Ovary (tissue), 9 donors: Measurements from ENCODE around the gene AFAP1. TPM values are rescaled to one million over a fixed set of nuclear protein-coding genes. Genes with fewer than 3 reads are reported as not detected.

Experiments used
- DNase-seq, 5 donors: peaks; one replicate each; pipeline ENCODE4 v3.0.0-alpha.2; 2019 to 2020
- H3K27ac ChIP-seq, 2 donors: fragments of 200-600 bp; one replicate each; pipeline versions ENCODE4 v1.5.1 to v1.8.0; 2019 to 2022
- H3K27me3 ChIP-seq: fragments of 200-600 bp; one replicate; pipeline ENCODE4 v1.8.0; 2022
- H3K36me3 ChIP-seq: fragments of 200-600 bp; sonication (generic); one replicate; pipeline ENCODE4 v1.5.1; 2019
- H3K4me1 ChIP-seq: one replicate; pipeline ENCODE4 v1.8.1; 2013; ENCODE audit warnings: mild to moderate bottlenecking, moderate library complexity; ENCODE audit not compliant: insufficient read depth
- H3K4me3 ChIP-seq: fragments of 200-600 bp; sonication (generic); one replicate; pipeline ENCODE4 v1.5.1; 2017
- H3K9me3 ChIP-seq, 2 donors: fragments of 200-600 bp in 1 of 2; sonication (generic) in 1 of 2; one replicate each; pipeline versions ENCODE4 v1.5.1 to v1.8.1; 2013 to 2019; ENCODE audit warnings: mild to moderate bottlenecking in 1 of 2, moderate library complexity in 1 of 2
- EP300 ChIP-seq: sonication (generic); formaldehyde crosslinking; IDR thresholded peaks from one replicate; pipeline ENCODE4 v1.6.1; 2017; ENCODE audit warnings: antibody characterized with exemption
- POLR2A ChIP-seq: fragments of 450-650 bp; IDR thresholded peaks from one replicate; pipeline ENCODE4 v1.6.1; 2017; ENCODE audit warnings: antibody characterized with exemption, mild to moderate bottlenecking, moderate library complexity
- WGBS, 3 donors: extraction: QIAGEN DNeasy Blood & Tissue Kit in 1 of 3; methylation state at CpG; one replicate each; pipeline versions ENCODE4 v1.1.5 to v1.1.7; 2013 to 2017; 5-methylcytosine and 5-hydroxymethylcytosine counted together
- intact Hi-C, 4 donors: fragments of 100-400 bp; cut with DNase I; formaldehyde crosslinking; loops; one replicate each; pipeline versions ENCODE4 v1.11.0 to v1.15.1; 2022 to 2023
- polyA plus RNA-seq, 2 donors: library from polyadenylated mRNA; stranded (reverse); fragments of 200-250 nt in 1 of 2; fragments of 350-450 nt in 1 of 2; fragmentation: Illumina TruSeq in 1 of 2; extraction: RNeasy Lipid Tissue Mini Kit (QIAGEN cat#74804) in 1 of 2; gene quantifications; one replicate each; pipeline ENCODE4 v1.2.3, GENCODE V29; 2013 to 2014
- total RNA-seq, 7 donors: library from RNA; depleted of rRNA in 2 of 7; stranded (reverse); fragments of >200 nt in 2 of 7; fragmentation: NEBNext Ultra II Directional in 3 of 7; extraction: Animal tissue kit (Norgen Biotek cat#: 25700) in 3 of 7; gene quantifications; one replicate each; pipeline versions ENCODE4 v1.1.0 to v1.2.4, GENCODE V29; 2016 to 2023
- TF ChIP-seq, protein P1 (sequence below), 3 donors: fragments of 450-650 bp in 2 of 3; fragments of 200-600 bp in 1 of 3; IDR thresholded peaks; one replicate each; pipeline versions ENCODE4 v1.5.1 to v1.8.0; 2016 to 2022; ENCODE audit warnings: antibody characterized with exemption in 3 of 3, mild to moderate bottlenecking in 1 of 3
- donor health status: DM: no; HTN: no; CAD: no; lungs with moderate emphysema.
- donor health status: DM: no; HTN: no; CAD: no.
- donor health status: Bipolar disorder and iron deficiency.
- donor health status: DM: yes; HTN: yes; CAD: no.
- donor health status: DM: no; HTN: no; CAD: no.
- donor health status: DM: yes; HTN: yes; CAD: no.

Gene AFAP1
- total and polyA plus RNA-seq, 9 donors = 8.6 to 42.3 (median 23.0) TPM

DNA sequence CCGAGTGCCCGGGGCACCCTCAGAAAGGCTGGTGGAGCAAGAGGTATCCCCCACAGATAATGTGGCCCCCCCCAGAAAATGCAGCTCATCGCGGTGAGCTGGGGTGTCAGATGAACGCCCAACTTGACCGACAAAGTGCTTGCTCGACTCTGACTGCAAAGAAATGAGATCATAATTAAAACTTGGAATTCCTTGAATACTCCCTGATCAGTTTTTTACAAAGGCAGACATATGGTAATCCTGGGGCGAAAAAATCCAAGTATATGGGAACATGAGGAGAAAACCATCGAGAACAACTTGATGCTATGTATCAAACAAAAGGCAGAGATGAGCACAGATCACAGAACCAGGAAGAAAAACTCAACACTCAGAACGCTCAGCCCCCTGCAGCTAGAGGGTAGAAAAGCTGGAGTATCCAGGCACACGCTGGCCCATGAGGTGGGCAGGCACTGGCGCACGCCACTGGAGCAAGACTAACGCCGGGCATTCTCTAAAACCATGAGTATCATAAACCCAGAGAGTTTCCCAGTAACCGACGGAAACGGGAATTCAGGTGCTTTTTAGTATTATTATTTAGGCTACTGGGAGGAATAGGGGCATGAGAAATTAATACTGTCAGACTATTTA lies 127.3 kb downstream of the AFAP1 start:
- Histone ChIP-seq H3K36me3 (no peaks in the 10 kb centered on the region), H3K4me3 (peak overlapping the region; percentile 2), H3K4me1 (peaks cover 8% of the 10 kb centered on the region), H3K9me3 (no peaks in the 10 kb centered on the region), H3K27me3 (no peaks in the 10 kb centered on the region), H3K27ac (peak overlapping the region; percentile 76 to 79)
- WGBS, 3 donors = 31 to 47% (median 44%) methylated on average over 18 of the region's 18 CpGs
- intact Hi-C loops = no loop called here
- TF ChIP-seq, protein P1, sequence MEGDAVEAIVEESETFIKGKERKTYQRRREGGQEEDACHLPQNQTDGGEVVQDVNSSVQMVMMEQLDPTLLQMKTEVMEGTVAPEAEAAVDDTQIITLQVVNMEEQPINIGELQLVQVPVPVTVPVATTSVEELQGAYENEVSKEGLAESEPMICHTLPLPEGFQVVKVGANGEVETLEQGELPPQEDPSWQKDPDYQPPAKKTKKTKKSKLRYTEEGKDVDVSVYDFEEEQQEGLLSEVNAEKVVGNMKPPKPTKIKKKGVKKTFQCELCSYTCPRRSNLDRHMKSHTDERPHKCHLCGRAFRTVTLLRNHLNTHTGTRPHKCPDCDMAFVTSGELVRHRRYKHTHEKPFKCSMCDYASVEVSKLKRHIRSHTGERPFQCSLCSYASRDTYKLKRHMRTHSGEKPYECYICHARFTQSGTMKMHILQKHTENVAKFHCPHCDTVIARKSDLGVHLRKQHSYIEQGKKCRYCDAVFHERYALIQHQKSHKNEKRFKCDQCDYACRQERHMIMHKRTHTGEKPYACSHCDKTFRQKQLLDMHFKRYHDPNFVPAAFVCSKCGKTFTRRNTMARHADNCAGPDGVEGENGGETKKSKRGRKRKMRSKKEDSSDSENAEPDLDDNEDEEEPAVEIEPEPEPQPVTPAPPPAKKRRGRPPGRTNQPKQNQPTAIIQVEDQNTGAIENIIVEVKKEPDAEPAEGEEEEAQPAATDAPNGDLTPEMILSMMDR (IDR thresholded peaks at IDR 0.05) = no peak
- no peak for TF ChIP-seq EP300
- TF ChIP-seq POLR2A = no peak
- DNase-seq = no peak

DNA sequence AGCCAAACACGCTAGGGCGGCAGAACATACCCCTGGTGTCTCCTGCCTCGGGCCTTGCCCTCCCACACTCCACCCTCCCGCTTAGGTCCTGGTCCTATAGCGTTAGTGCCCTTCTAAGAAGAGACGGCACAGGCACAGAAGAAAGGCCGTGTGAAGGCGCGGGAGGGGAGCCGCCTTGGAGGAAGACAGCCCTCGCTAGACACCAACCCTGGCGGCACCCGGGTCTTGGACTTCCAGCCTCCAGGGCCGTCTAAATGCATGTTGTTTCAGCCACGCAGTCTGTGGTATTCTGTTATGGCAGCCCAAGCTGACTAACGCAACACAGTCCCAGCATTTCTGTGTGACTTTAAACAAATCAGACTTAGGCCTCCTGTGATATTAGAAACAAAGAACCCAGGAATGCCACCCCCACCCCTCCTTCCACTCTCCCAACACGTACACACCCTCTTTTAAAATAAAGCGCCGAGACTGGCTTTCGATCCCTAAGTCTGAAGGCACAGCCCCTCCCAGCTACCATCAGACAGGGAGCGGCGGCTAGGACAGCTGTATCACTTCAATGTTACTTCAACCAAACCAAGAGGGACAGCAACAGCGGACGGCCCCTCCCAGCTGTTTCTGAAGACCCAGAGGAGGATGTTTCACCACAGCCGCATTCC lies 128.0 kb downstream of the AFAP1 start:
- TF ChIP-seq POLR2A (no peak), EP300 (no peak)
- TF ChIP-seq, protein P1 (IDR thresholded peaks at IDR 0.05) = no peak
- intact Hi-C loops = no loop called here
- no peaks in the 10 kb centered on the region for H3K9me3 ChIP-seq
- WGBS, 3 donors = 20 to 31% (median 21%) methylated on average over 25 of the region's 25 CpGs
- peaks cover 11% of the 10 kb centered on the region for H3K4me1 ChIP-seq
- DNase-seq = peak; percentile 63 to 73 (median 67)
- no peaks in the 10 kb centered on the region for H3K36me3 ChIP-seq
- peak overlapping the region; percentile 76 to 79 for H3K27ac ChIP-seq
- H3K27me3 ChIP-seq = no peaks in the 10 kb centered on the region
- H3K4me3 ChIP-seq = peak overlapping the region; percentile 2

DNA sequence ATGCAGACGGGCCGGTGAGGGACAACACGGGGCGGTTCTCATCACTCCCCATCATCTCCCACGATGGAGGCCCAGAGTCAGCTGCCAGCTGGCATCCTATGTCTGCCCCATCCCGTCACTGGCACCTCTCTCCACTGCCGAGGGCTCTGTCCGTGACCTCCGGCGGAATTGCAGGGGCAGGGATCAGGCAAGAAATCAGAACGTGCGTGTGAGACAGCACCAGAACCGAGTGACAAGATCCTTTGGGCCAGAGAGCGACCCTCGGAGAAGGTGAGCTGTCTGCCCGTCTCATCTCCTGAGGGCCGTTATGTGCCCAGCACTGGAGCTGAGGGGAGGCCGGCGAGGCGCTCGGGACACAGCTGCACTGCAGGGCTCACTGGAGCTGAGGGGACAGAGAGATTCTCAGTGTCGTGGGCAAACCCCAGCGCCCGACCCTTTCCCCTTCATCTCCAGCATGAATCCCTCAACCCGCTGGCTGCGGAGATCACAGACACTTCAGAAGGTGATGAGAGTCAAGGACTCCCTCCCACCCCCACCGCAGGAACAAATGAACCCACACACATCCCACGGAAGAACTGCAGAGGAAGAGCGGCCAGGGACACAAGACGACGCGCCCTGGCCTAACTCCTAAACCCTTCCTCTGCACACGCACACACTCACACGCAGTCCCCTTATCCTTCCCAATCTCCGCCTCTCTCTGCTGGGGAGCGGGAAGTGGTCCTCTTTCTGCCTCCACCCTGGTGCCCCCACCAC lies 128.7 kb downstream of the AFAP1 start:
- no peak for TF ChIP-seq POLR2A
- TF ChIP-seq, protein P1 (IDR thresholded peaks at IDR 0.05) = no peak
- H3K27me3 ChIP-seq = no peaks in the 10 kb centered on the region
- WGBS, 3 donors = 65 to 71% (median 70%) methylated on average over 36 of the region's 36 CpGs
- H3K9me3 ChIP-seq = no peaks in the 10 kb centered on the region
- no peak overlapping the region for H3K4me3 ChIP-seq
- H3K27ac ChIP-seq = peak overlapping the region; percentile 76 to 79
- peaks cover 14% of the 10 kb centered on the region for H3K4me1 ChIP-seq
- intact Hi-C loops = no loop called here
- DNase-seq = peak in 1 of 5 donors; percentile 56
- H3K36me3 ChIP-seq = no peaks in the 10 kb centered on the region

DNA sequence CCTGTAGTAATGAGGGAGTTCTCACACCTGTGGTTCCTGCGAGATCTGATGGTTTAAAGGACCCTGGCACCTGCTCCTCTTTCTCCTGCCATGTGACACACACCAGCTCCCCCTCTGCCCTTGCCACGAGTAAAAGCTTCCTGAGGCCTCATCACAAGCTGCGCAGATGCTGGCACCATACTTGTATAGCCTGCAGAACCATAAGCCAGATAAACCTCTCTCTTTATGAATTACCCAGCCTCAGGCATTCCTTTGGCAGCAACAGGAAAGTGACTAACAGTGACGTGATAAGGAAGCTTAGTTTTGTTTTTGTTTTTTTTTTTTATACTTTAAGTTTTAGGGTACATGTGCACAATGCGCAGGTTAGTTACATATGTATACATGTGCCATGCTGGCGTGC lies 130.9 kb downstream of the AFAP1 start:
- TF ChIP-seq, protein P1 (IDR thresholded peaks at IDR 0.05) = no peak
- TF ChIP-seq EP300 (no peak), POLR2A (no peak)
- Histone ChIP-seq H3K27ac (no peak overlapping the region), H3K4me1 (peaks cover 14% of the 10 kb centered on the region), H3K4me3 (no peak overlapping the region), H3K27me3 (no peaks in the 10 kb centered on the region), H3K36me3 (no peaks in the 10 kb centered on the region), H3K9me3 (no peaks in the 10 kb centered on the region)
- DNase-seq = no peak
- 78 to 84% (median 80%) methylated on average over 6 of the region's 6 CpGs for WGBS, 3 donors
- intact Hi-C loops = loop anchor here in 2 of 4 donors (5.0 to 10.0 kb wide), 2 partner anchors 34 to 126 kb away; partner anchors contain the start of gene AFAP1 (in 1 of the 2)
